Dermis blood vessel endothelial cell (primary cell): Measurements from ENCODE around the gene XPO4. TPM values are rescaled to one million over a fixed set of nuclear protein-coding genes. Genes with fewer than 3 reads are reported as not detected.
"Not testable (repeated sequence)": the region's sequence is repeated elsewhere in the genome, so short reads cannot be mapped to it uniquely, and the experiment has no call there.

Experiments used
- DNase-seq: peaks from one replicate; pipeline ENCODE4 v3.0.0; 2010
- total RNA-seq: library from RNA; depleted of rRNA; stranded (reverse); fragments of >200 nt; gene quantifications from 2 replicates; pipeline ENCODE4 v1.2.3, GENCODE V29; 2014

The XPO4 gene
- total RNA-seq, 1 donor from 2014 or later = 27.9 TPM

DNA sequence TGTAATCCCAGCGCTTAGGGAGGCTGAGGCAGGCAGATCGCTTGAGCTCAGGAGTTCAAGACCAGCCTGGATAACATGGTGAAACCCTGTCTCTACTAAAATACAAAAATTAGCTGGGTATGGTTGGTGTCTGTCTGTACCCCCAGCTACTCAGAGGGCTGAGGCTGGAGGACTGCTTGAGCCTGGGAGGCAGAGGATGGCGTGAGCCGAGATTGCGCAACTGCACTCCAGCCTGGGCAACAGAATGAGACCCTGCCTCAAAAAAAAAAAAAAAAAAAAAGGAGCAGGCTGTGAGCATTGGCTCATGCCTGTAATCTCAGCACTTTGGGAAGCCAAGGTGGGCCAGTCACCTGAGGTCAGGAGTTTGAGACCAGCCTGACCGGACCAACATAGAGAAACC is 12.0 kb downstream of the XPO4 start:
- DNase-seq = not testable (repeated sequence)

DNA sequence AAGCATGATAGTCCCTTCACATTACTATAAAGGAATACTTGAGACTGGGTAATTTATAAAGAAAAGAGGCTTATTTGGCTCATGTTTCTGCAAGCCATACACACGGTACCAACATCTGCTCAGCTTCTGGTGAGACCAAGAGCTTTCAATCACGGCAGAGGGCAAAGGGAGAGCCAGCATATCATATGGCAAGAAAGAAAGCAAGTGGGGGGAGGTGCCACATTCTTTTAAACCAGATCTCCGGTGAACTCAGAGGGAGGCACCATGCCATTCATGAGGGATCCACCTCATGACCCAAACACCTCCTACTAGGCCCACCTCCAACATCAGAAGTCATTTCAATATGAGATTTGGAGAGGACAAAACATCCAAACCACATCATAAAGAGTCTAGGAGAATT is 20.3 kb downstream of the XPO4 start:
- peak; percentile 9 for DNase-seq

DNA sequence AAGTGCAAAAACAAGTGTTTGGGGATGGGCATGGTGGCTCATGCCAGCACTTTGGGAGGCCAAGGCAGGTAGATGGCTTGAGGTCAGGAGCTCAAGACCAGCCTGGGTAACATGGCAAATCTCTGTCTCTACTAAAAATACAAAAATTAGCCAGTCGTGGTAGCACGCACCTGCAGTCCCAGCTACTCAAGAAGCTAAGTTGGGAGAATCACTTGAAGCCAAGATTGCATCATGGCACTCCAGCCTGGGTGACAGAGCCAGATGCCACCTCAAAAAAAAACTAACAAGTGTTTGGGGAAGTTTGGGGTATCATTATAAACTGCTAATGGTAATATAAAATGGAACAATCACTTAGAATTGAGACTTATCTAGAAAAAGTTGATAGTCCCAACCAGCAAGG is 24.6 kb downstream of the XPO4 start:
- no peak for DNase-seq

DNA sequence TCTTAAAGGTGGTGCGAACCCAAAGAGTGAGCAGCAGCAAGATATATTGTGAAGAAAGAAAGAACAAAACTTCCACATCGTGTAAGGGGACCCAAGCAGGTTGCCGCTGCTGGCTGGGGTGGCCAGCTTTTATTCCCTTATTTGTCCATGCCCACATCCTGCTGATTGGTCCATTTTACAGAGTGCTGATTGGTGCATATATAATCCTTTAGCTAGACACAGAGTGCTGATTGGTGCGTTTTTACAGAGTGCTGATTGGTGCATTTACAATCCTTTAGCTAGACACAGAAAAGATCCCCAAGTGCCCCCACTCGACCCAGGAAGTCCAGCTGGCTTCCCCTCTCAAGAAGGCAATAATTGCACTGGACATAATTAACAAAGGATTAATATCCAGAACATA is 25.7 kb downstream of the XPO4 start:
- not testable (repeated sequence) for DNase-seq

DNA sequence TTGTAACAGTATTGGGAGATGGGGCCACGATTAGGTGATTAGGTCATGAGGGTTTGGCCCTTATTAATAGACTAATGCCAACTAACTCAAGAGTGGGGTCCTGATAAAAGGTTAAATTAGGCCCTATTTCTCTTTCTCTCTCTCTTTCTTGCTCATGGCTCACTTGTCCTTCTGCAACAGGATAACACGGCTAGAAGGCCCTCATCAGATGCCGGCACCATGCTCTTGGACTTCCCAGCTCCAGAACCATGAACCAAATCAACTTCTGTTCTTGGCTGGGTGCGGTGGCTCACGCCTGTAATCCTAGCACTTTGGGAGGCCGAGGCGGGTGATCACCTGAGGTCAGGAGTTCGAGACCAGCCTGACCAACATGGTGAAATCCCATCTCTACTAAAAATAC is 28.1 kb downstream of the XPO4 start:
- DNase-seq = not testable (repeated sequence)

DNA sequence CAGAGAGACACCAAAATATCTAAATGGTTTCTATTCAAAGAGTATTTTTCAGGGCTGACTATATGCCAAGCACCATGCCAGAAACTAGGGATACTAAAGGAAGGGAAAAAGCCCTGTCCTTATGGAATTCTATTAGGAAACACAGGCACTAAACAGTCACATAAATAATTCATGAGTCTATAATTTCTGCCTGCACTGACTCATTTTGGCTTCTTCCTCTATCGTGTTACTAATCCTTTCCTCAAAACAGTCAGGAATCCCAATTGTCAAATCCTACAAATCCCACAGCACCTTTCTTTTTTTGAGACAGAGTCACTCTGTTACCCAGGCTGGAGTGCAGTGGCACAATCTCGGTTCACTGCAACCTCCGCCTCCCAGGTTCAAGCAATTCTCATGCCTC is 29.2 kb downstream of the XPO4 start:
- DNase-seq = peak; percentile 55

DNA sequence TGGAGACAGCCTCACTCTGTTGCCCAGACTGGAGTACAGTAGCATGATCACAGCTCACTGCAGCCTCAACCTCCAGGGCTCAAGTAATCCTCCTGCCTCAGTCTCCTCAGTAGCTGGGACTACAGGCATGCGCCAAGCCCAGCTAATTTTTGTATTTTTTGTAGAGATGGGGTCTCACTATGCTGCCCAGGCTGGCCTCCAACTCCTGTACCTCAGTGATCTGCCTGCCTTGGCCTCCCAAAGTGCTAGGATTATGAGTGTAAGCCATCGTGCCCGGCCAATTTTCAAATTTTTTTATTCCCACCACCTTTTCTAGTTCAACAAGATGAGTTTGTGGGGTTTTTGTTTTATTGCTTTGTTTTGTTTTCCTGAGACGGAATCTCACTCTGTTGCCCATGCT is 31.7 kb downstream of the XPO4 start:
- DNase-seq = no peak

DNA sequence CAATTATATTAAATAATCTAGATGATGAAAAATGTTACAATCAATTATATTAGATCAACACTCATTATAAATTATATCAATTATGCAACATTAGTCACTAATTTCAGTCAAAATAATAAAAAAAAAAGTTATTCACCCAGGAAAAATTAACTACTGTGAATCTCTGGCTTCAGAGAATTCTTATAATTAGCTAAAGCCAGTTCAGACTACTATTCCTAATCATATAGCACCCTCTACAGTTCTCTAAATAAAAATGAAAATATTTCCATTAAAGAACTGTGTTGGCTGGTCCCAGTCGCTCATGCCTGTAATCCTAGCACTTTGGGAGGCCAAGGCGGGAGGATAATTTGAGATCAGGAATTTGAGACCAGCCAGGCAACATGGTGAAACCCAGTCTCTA is 33.0 kb downstream of the XPO4 start:
- peak; percentile 49 for DNase-seq

DNA sequence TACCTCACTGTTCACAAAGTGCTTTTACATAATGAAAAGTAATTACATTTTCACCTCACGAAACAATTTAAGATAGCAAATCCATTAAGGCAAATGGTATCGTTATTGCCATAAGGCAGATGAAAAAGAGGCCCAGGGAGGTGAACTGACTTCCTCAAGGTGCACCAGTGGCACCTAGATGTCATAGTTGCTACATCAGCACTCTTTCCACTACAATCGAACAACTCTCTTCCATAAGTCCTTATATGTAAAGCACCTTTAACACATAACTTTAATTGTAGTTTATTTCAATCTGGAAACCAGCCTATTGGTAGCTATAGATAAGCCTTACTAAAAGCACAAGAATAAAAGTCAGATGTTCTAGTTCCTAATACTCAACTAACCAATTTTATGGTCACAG is 35.1 kb downstream of the XPO4 start:
- DNase-seq = no peak

DNA sequence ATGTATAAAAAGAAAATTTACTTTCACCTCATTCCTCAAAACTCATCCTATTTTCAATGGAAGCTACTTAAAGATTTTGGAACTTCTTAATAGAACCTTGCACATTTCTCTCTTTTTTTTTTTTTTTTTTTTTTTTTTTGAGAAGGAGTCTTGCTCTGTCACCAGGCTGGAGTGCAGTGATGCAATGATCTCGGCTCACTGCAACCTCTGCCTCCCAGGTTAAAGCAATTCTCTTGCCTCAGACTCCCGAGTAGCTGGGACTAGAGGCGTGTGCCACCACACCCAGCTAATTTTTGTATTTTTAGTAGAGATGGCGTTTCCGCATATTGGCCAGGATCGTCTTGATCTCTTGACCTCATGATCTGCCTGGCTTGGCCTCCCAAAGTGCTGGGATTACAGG is 40.9 kb downstream of the XPO4 start:
- DNase-seq = not testable (repeated sequence)

DNA sequence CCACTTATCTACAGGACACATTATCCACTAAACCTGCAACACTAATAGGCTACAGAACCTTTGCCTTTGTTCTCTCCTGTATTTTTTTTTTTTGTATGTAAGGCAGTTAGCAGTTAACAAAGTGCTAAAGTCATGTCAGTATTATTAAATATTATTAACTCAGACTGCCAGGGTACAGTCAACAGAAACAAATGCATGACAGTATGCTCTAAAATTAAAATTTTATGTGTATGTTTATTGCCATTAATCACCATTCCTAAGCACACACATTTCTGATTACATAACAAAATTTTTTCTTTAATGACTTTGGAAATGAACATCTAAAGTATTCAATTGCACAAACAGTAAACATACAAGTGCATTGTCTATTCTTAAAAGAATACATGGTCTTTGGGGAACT is 41.7 kb downstream of the XPO4 start:
- no peak for DNase-seq

DNA sequence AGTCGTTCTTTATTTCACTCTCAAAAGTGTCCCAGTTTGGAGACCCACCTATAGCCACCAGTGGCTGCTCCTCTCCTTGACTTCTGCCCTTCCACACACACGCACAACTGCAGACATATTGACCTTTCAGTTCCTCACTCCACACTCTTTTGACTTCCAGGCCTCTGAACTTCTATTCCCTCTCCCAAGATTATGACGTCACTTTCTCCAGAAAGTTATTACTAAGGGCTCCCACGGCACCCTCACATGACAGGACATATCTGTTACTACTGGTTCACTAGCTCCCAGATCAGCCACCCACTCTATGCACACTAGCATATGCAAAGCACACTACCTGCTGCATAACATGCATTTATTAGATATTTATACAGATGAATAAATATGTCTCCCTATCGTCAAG is 45.9 kb downstream of the XPO4 start:
- DNase-seq = no peak

DNA sequence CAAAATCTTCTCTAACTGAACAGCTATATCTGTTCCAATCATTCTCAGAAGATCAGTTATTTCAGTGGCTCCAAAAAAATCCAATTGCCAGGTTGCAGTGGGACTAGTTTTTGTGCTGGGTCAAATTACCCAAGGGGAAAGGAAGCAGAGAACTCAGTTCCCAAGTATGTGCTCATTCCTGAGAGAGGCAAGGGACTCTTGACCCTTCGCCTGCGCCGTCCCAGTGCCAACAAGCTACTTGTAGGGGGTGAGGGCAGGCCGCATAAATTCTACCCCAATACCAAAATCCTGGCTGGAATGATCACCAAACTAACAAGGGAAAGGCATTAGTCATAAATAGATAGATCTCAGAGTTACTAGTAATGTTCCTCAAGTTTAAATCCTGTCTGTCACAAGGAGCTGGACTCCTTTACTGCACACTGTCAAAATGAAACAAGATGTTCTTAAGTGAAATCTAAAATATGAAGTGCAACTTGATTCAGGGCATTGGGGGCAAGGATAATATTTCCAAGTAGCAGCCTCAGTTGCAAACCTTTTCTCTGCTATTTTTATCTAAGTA is 50.6 kb downstream of the XPO4 start:
- no peak for DNase-seq

DNA sequence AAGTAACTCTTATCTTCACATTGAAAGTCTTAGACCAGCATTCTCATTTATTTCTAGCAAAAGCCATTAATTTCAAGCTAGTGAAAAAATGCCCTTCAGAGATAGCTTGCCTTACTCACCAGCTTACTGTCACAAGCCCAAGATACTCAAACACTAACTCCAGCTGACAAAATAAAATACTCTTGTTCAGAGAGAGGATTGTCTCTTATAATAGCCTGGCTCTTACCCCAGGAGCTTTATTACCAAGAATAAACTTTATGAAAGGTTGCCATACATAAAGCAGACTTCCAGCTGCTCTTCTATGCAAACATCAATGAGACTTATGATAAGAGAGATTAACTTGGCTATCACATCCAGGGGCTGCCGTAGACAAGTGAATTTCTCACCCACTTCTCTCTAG is 53.6 kb downstream of the XPO4 start:
- DNase-seq = no peak

DNA sequence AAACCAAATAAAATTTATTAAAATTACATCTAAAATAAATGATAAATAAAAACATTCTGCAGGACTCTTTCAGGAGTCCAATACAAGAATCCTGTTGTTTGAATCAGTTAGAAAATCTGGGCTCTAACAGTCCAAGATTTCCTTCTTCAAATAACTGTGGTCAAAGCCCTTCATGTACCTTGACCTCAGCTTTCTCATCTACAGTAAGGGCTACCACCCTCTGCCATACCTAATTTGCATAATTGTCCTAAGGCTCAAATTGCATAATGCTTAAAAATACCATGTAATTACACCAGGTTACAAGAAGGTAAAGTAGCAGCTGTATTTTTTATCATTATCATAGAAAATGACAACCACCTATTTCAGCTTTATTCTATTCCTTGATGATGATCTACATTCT is 54.3 kb downstream of the XPO4 start:
- no peak for DNase-seq

DNA sequence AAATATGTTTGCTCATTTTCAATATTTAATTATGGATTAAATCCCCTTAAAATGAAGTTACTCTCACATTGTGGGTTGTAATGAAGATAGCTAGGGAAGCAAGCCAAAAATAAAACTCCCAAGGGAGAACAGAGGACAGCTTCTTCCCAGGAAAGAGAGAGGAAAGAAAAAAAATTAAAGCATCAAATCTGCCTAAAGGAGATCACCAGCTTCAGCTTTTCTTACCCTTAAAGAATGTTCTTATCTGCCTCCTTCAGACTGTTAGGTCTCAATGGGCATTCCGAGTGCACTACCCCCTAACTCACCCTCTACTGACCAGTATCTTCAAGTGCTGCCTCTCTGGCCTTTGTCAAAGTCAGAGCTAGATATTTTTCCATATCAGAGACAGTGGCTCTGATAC is 55.2 kb downstream of the XPO4 start:
- DNase-seq = no peak

DNA sequence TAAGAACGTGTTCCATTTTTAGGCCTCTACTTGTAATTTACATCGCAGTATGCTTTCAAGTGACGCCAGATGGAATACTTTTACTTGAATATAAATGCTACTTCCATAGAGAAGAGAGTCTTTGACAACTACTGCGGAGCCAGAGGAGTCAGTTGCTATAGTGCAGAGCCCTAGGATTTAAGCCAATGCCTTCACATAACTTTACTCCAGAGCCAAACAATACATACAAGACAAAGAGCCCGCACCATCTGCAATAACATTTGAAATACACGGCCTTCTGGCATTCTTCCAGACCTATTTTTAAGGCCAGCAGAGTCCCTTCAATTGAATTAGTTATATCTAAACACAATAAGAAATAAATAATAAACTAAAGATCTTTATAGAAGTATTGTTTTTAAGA is 59.4 kb downstream of the XPO4 start:
- peak; percentile 91 for DNase-seq

DNA sequence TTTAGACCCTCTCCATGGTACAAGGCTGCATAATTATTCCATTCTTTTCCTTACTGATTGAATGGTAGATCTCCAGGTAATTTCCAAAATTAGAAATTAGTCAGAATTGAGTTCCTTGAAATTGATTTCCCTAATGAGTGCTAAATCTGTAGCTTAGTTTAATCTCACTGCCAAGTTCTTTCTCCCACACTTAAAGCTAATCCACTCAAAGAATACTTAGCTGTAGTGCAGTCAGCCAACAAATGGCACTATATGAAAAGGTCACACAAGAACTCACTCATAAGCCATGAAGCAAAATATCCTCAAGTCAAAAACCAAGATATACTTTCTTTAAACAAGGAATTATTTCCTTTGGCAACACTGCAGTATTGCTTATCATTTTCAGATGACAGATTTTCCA is 62.0 kb downstream of the XPO4 start:
- DNase-seq = no peak

DNA sequence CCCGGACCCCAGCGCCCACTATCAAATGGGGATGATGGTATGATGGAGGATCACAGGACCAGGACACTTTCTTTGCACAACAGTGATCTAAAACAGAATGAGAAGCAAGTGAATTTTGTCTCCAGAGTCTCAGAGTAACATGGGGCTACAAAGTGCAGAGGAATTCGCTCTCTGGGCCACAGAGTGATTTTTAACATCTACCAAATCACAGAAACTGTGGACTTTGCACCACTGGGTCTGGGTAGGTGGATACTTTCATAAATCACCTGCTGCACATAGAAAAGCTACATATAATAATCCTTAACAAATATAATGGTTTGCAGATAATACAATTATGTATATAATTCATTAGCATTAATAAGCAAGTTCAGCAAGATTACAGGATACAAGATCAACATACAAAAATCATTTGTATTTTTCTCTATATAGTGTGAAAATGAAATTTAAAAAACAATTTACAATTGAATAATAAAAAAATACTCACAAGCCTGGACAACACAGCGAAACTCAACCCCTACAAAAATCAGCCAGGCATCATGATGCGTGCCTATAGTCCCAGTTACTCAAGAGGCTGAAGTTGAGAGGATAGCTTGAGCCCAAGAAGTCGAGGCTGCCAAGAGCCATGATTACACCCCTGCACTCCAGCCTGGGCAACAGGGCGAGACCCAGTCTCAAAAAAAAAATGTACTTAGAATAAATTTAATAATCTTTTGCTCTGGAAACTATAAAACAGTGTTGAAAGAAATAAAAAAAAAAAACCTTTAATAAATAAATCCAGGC is 68.5 kb downstream of the XPO4 start:
- DNase-seq = no peak

DNA sequence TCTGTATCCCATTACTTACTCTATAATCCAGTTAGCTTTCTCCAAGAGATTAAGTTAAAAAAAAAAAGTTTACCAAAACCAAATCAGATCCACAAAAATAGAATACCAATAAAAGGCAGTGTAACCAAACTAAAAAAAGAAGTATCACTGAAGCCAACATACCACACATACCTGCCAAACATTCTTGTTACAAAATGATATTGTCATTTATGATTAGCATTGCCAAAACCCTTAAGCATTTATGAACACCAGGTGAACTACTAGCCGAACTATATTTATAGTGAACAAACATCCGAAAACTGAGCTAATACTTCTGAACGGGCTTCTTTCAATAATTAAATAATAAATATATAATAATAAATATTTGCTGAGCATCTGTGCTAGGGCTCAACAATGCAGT is 69.7 kb downstream of the XPO4 start:
- DNase-seq = no peak

DNA sequence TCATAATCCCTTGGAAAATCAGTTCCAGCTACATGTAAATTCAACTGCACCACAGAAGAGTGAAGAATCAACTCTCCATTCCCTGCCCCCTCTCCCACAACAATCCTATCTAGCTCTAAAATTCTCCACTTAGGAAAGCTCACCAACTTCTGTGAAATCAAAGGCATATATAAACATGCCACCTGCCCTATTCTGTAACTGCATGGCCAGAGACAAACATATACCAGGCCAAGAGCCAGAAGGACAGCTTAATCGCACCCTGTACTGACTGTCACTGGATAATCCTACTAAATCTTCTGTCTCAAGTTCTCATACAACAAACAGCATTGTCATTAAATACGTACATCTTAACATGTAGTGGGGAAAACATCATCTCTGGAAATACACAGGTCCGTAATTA is 70.6 kb downstream of the XPO4 start:
- no peak for DNase-seq

DNA sequence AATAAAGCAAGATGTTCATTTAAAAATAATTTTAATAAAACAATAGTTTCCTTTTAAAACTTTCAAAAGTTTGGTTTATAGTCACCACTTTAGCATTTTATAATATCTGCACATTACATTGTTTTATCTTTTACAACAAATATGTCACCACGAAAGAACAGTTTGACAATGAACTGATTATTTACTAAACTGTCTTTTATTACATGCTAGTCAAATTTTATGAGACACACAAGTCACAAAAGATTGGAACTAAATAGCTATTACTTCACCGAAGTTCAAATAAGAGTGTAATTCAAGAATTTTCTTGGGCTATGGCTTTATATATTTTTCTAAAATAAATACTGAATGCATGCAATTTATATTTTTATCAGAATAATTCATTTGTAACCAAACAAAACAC is 71.3 kb downstream of the XPO4 start:
- DNase-seq = no peak

DNA sequence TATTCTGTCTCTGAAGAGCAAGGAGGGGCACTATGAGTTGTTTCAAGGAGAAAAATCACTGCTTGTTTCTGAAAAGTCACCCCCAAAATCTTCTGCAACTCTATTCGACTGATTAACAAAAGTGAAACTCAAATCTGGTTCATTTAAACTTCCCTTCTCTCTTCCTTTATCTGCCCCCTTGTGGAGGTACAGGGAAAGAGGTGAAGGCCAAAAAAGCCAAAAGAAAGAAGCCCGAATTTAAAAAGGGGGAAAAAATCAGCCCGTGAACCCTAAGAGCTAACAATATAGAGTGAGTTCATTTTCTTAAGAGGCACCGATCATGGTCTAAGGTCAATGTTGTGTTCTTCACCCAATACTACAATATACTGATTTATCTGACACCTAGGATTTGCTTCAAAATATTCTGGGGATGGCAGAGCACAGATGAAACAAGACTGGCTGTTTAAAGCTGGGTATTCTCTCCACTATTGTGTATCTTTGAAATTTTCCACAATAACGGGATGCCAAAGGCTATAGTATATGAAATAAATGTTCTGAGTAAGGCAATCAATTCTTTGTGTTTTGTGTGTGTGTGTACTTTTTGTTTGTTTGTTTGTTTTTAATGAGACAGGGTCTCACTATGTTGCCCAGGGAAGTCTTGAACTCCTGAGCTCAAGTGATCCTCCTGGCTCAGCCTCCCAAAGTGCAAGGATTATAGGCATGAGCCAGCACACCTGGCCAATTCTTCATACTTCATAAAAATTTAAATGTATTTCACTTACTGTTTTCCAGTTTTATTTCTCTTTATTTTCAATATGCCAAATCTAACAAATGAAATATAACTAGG is 73.8 kb downstream of the XPO4 start:
- DNase-seq = peak; percentile 78
